H1 (cell line): Measurements from ENCODE around the gene DAAM1. TPM values are rescaled to one million over a fixed set of nuclear protein-coding genes. Genes with fewer than 3 reads are reported as not detected.

Experiments
- CTCF ChIA-PET: fragments of 300-600 bp; sonication (Branson Sonifier 250); formaldehyde crosslinking; loops from one replicate; lab custom pipeline; 2021; ENCODE audit not compliant: partially characterized antibody; lab: Charles Lee
- POLR2A ChIA-PET: fragments of 300-600 bp; sonication (Branson Sonifier 250); formaldehyde crosslinking; loops from one replicate; lab custom pipeline; 2021; ENCODE audit warnings: inconsistent platforms; ENCODE audit not compliant: partially characterized antibody; lab: Charles Lee
- DNase-seq, 2 experiments: peaks; one replicate each; pipeline versions ENCODE4 v3.0.0 to v3.0.0-alpha.2; 2010 to 2022; ENCODE audit warnings: low spot score in 2 of 2, low read depth in 1 of 2, mixed read lengths in 1 of 2
- FAIRE-seq: peaks from 2 replicates; lab custom pipeline; 2011; peaks lifted over from hg19 to GRCh38; lab: Jason Lieb, UNC
- H2AFZ ChIP-seq: 2 replicates; pipeline ENCODE4 v1.8.1; 2012; ENCODE audit warnings: low read length, inconsistent platforms
- H2AK5ac ChIP-seq: 2 replicates; pipeline ENCODE4 v1.6.1; 2013; ENCODE audit warnings: low read depth, low read length
- H2BK120ac ChIP-seq: replicated peaks from 2 replicates; pipeline ENCODE3; 2013; ENCODE audit warnings: low read depth, low read length, inconsistent platforms
- H2BK12ac ChIP-seq: 2 replicates; pipeline ENCODE4 v1.6.1; 2013; ENCODE audit warnings: low read depth, low read length
- H2BK15ac ChIP-seq: 2 replicates; pipeline ENCODE4 v1.6.1; 2013; ENCODE audit warnings: low read length
- H2BK20ac ChIP-seq: 2 replicates; pipeline ENCODE4 v1.6.1; 2013; ENCODE audit warnings: low read length
- H2BK5ac ChIP-seq: 2 replicates; pipeline ENCODE4 v1.6.1; 2013; ENCODE audit warnings: low read depth, low read length
- H3K14ac ChIP-seq: 2 replicates; pipeline ENCODE4 v1.6.1; 2013; ENCODE audit warnings: inconsistent platforms; ENCODE audit not compliant: insufficient read length
- H3K18ac ChIP-seq: 2 replicates; pipeline ENCODE4 v1.6.1; 2013; ENCODE audit warnings: low read length; ENCODE audit errors: extremely low read depth
- H3K23ac ChIP-seq: 2 replicates; pipeline ENCODE4 v1.6.1; 2013; ENCODE audit warnings: inconsistent platforms; ENCODE audit not compliant: insufficient read length
- H3K23me2 ChIP-seq: 2 replicates; pipeline ENCODE4 v1.6.1; 2013; ENCODE audit warnings: low read depth, low read length
- H3K27ac ChIP-seq: 2 replicates; pipeline ENCODE4 v1.6.1; 2011; ENCODE audit warnings: low read depth, low read length, inconsistent platforms
- H3K27me3 ChIP-seq, 4 experiments: replicated peaks in 1 of 4; 1 replicate in 1 of 4; 2 replicates in 3 of 4; pipeline versions ENCODE4 v1.6.1 to v1.8.1; 2011 to 2013; ENCODE audit warnings: low read length in 3 of 4, mild to moderate bottlenecking in 3 of 4, inconsistent platforms in 2 of 4, mixed read lengths in 2 of 4, moderate library complexity in 1 of 4; ENCODE audit not compliant: control insufficient read depth in 3 of 4, insufficient read depth in 3 of 4; ENCODE audit errors: extremely low read depth in 1 of 4
- H3K36me3 ChIP-seq, 4 experiments: 2 replicates each; pipeline versions ENCODE4 v1.6.1 to v1.8.1; 2011 to 2013; ENCODE audit warnings: mild to moderate bottlenecking in 4 of 4, low read length in 3 of 4, moderate library complexity in 2 of 4, control low read depth in 1 of 4, inconsistent platforms in 1 of 4; ENCODE audit not compliant: insufficient read depth in 4 of 4, control insufficient read depth in 2 of 4
- H3K4ac ChIP-seq: replicated peaks from 2 replicates; pipeline ENCODE3; 2013; ENCODE audit warnings: low read length, low read depth, mixed read lengths, inconsistent platforms; ENCODE audit not compliant: insufficient read length
- H3K4me1 ChIP-seq, 4 experiments: replicated peaks in 1 of 4; 1 replicate in 1 of 4; 2 replicates in 3 of 4; pipeline versions ENCODE4 v1.6.1 to v1.8.1; 2011 to 2013; ENCODE audit warnings: low read length in 3 of 4, inconsistent platforms in 2 of 4, mixed read lengths in 1 of 4; ENCODE audit not compliant: insufficient read depth in 4 of 4, control insufficient read depth in 3 of 4
- H3K4me2 ChIP-seq, 2 experiments: 2 replicates each; pipeline versions ENCODE4 v1.6.1 to v1.8.1; 2011 to 2013; ENCODE audit warnings: low read depth in 2 of 2, low read length in 2 of 2, control low read depth in 1 of 2, inconsistent platforms in 1 of 2, mild to moderate bottlenecking in 1 of 2; ENCODE audit not compliant: insufficient read depth in 1 of 2
- H3K4me3 ChIP-seq, 4 experiments: fragments of 200-600, 300-600 bp in 1 of 4; sonication (generic), shearing (Covaris generic), sonication (Bioruptor Twin) in 1 of 4; 2 replicates each; pipeline versions ENCODE4 v1.5.1 to v1.8.1; 2011 to 2016; ENCODE audit warnings: low read length in 4 of 4, low read depth in 3 of 4, control low read depth in 2 of 4, inconsistent platforms in 2 of 4, mild to moderate bottlenecking in 2 of 4, mixed read lengths in 1 of 4, moderate library complexity in 1 of 4; ENCODE audit not compliant: insufficient read depth in 2 of 4; ENCODE audit errors: extremely low read depth in 1 of 4
- H3K56ac ChIP-seq: replicated peaks from 2 replicates; pipeline ENCODE3; 2013; ENCODE audit warnings: low read depth, mild to moderate bottlenecking, mixed read lengths, low read length, inconsistent platforms; ENCODE audit not compliant: insufficient read length
- H3K79me1 ChIP-seq: 2 replicates; pipeline ENCODE4 v1.6.1; 2013; ENCODE audit warnings: low read depth, low read length, control low read depth
- H3K79me2 ChIP-seq, 2 experiments: 2 replicates each; pipeline versions ENCODE4 v1.6.1 to v1.8.1; 2012 to 2013; ENCODE audit warnings: low read length in 2 of 2, mild to moderate bottlenecking in 2 of 2, inconsistent platforms in 1 of 2; ENCODE audit not compliant: insufficient read depth in 2 of 2, control insufficient read depth in 1 of 2
- H3K9ac ChIP-seq, 4 experiments: replicated peaks in 1 of 4; 1 replicate in 1 of 4; 2 replicates in 3 of 4; pipeline versions ENCODE4 v1.6.1 to v1.8.1; 2011 to 2013; ENCODE audit warnings: low read depth in 3 of 4, low read length in 3 of 4, control low read depth in 2 of 4, mild to moderate bottlenecking in 2 of 4, moderate library complexity in 2 of 4, inconsistent platforms in 1 of 4; ENCODE audit errors: extremely low read depth in 1 of 4
- H3K9me3 ChIP-seq, 2 experiments: 2 replicates each; pipeline versions ENCODE4 v1.6.1 to v1.8.1; 2012 to 2013; ENCODE audit warnings: mild to moderate bottlenecking in 2 of 2, moderate library complexity in 2 of 2, control low read depth in 1 of 2, inconsistent platforms in 1 of 2, low read depth in 1 of 2, low read length in 1 of 2, mixed read lengths in 1 of 2; ENCODE audit not compliant: insufficient read depth in 2 of 2
- H4K20me1 ChIP-seq, 2 experiments: replicated peaks in 1 of 2; 2 replicates each; pipeline versions ENCODE3 to v1.8.1; 2011 to 2013; ENCODE audit warnings: inconsistent platforms in 2 of 2, low read length in 2 of 2, mild to moderate bottlenecking in 1 of 2; ENCODE audit not compliant: insufficient read depth in 2 of 2, control insufficient read depth in 1 of 2
- H4K5ac ChIP-seq: 2 replicates; pipeline ENCODE4 v1.6.1; 2013; ENCODE audit warnings: low read length, low read depth, mixed read lengths, inconsistent platforms; ENCODE audit not compliant: insufficient read length
- H4K8ac ChIP-seq: 2 replicates; pipeline ENCODE4 v1.8.0; 2013; ENCODE audit warnings: mild to moderate bottlenecking, moderate library complexity, low read length, inconsistent platforms; ENCODE audit not compliant: insufficient read depth; ENCODE audit errors: extremely low read depth
- H4K91ac ChIP-seq: replicated peaks from 2 replicates; pipeline ENCODE3; 2013; ENCODE audit warnings: low read length, mixed read lengths, inconsistent platforms; ENCODE audit not compliant: insufficient read length
- CBX8 ChIP-seq: fragments of 300-800, 300-1000 bp; sonication (generic); IDR thresholded peaks from 2 replicates; pipeline ENCODE4 v1.7.1; 2016; ENCODE audit warnings: low read depth, low read length, borderline replicate concordance
- CEBPB ChIP-seq: IDR thresholded peaks from 2 replicates; pipeline ENCODE4 v1.6.1; 2012; ENCODE audit warnings: low read depth, low read length
- EP300 ChIP-seq, 2 experiments: IDR thresholded peaks; 1 replicate in 1 of 2; 2 replicates in 1 of 2; pipeline ENCODE4 v1.6.1; 2011 to 2012; ENCODE audit warnings: low read depth in 2 of 2, low read length in 2 of 2, mild to moderate bottlenecking in 2 of 2, borderline replicate concordance in 1 of 2, inconsistent platforms in 1 of 2, moderate library complexity in 1 of 2
- POLR2AphosphoS5 ChIP-seq: IDR thresholded peaks from 2 replicates; pipeline ENCODE4 v1.6.1; 2011; ENCODE audit warnings: low read depth, low read length
- SIN3A ChIP-seq, 2 experiments: IDR thresholded peaks in 1 of 2; conservative IDR thresholded peaks in 1 of 2; 2 replicates each; pipeline ENCODE4 v1.6.1; 2011 to 2012; ENCODE audit warnings: low read length in 2 of 2, improper control_type of control experiment in 1 of 2, low read depth in 1 of 2, mild to moderate bottlenecking in 1 of 2
- SP2 ChIP-seq: IDR thresholded peaks from 2 replicates; pipeline ENCODE4 v1.6.1; 2012; ENCODE audit warnings: mild to moderate bottlenecking, low read length, inconsistent platforms
- TAF7 ChIP-seq: optimal IDR thresholded peaks from 2 replicates; pipeline ENCODE3; 2011; ENCODE audit warnings: low read depth, mild to moderate bottlenecking, inconsistent platforms, low read length, moderate library complexity, borderline replicate concordance
- TCF12 ChIP-seq: IDR thresholded peaks from 2 replicates; pipeline ENCODE4 v1.6.1; 2011; ENCODE audit warnings: low read depth, mild to moderate bottlenecking, low read length
- TEAD4 ChIP-seq: IDR thresholded peaks from 2 replicates; pipeline ENCODE4 v1.6.1; 2012; ENCODE audit warnings: low read depth, low read length, inconsistent platforms, mixed read lengths
- YY1 ChIP-seq: IDR thresholded peaks from 2 replicates; pipeline ENCODE4 v1.6.1; 2011; ENCODE audit warnings: low read depth, mild to moderate bottlenecking, low read length
- WGBS, 2 experiments: shearing (Covaris generic) in 1 of 2; methylation state at CpG; one replicate each; pipeline versions ENCODE4 v1.1.6 to v1.1.7; 2013 to 2015; ENCODE audit warnings: low lambda C conversion rate in 2 of 2, mixed read lengths in 2 of 2, inconsistent platforms in 1 of 2, low coverage in 1 of 2, missing lambda C conversion rate in 1 of 2; ENCODE audit not compliant: insufficient replicate concordance in 2 of 2, insufficient coverage in 1 of 2, insufficient read length in 1 of 2; ENCODE audit errors: extremely low coverage in 1 of 2, missing lambda C conversion rate in 1 of 2; 5-methylcytosine and 5-hydroxymethylcytosine counted together
- polyA plus RNA-seq, 7 experiments: library from polyadenylated mRNA; depleted of rRNA in 3 of 7; stranded (reverse) in 5 of 7; unstranded in 2 of 7; fragments of >200 nt in 5 of 7; fragments of 200-250 nt in 2 of 7; gene quantifications; 1 replicate in 5 of 7; 2 replicates in 1 of 7; 4 replicates in 1 of 7; pipeline versions ENCODE4 v1.2.1 to v1.2.3, GENCODE V29; 2011 to 2013; ENCODE audit warnings: missing spikeins in 2 of 7, mixed read lengths in 2 of 7
- total RNA-seq: library from RNA; stranded (reverse); fragmentation: NEBNext Ultra II Directional; extraction: Animal tissue kit (Norgen Biotek cat#: 25700); gene quantifications from 2 replicates; pipeline ENCODE4 v1.2.1, GENCODE V29; 2021
- TF ChIP-seq, protein P1 (sequence below): IDR thresholded peaks from 2 replicates; pipeline ENCODE4 v1.6.1; 2012; ENCODE audit warnings: inconsistent platforms
- TF ChIP-seq, protein P2 (sequence below), 3 experiments: IDR thresholded peaks; 1 replicate in 2 of 3; 2 replicates in 1 of 3; pipeline versions ENCODE4 v1.5.1 to v1.6.1; 2011; ENCODE audit warnings: low read length in 3 of 3, mild to moderate bottlenecking in 3 of 3, inconsistent platforms in 2 of 3, low read depth in 1 of 3, moderate library complexity in 1 of 3; ENCODE audit not compliant: insufficient read depth in 1 of 3; ENCODE audit errors: control extremely low read depth in 1 of 3

The DAAM1 gene
- total and polyA plus RNA-seq, 2 of the 8 experiments (the other 6 are each of a cell fraction or from before 2014, with no cell fraction given): 5.0 to 44.9 TPM

DNA sequence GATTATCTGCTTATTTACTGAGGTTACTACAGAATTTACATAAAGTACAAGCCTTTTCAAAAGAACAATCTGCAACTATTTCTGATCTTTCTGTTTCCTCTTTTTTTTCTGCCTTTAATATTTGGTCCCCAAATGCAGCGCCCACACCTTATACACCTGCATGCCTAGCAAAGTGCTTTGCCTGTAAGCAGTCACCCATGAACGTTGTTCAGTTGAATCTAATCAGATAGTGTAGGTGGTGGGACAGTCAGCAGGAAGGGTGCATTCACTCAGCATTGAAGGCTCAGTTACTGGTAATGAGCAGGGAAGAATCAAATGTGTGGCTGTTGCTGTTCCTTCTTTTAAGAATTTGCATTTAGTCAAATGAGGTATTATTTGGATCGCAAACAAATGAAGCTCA is 168.3 kb downstream of the DAAM1 start:
- no peak overlapping the region for H3K56ac ChIP-seq
- no peak overlapping the region for H2AFZ ChIP-seq
- H4K91ac ChIP-seq: no peak overlapping the region
- DNase-seq (no peak), FAIRE-seq (no peak)
- H4K20me1 ChIP-seq: no peaks in the 10 kb centered on the region
- H3K9me3 ChIP-seq: no peaks in the 10 kb centered on the region
- POLR2A ChIA-PET: no interaction called here
- H2BK12ac ChIP-seq: no peak overlapping the region
- no peaks in the 10 kb centered on the region for H3K27me3 ChIP-seq
- H3K4me1 ChIP-seq: peaks cover 0 to 4% (median 2%) of the 10 kb centered on the region in 4 experiments; a peak in 3 of 7 replicates
- no peak overlapping the region for H3K23ac ChIP-seq
- H3K23me2 ChIP-seq: no peaks in the 10 kb centered on the region
- WGBS, 2 experiments: 95% methylated on average over 3 of the region's 3 CpGs; no CpG with 5 or more reads in 1 of the 2 experiments
- no peak overlapping the region for H2BK15ac ChIP-seq
- no peak overlapping the region for H3K9ac ChIP-seq
- no peak overlapping the region for H2BK5ac ChIP-seq
- H2AK5ac ChIP-seq: no peak overlapping the region
- no peak overlapping the region for H3K27ac ChIP-seq
- H3K79me1 ChIP-seq: no peaks in the 10 kb centered on the region
- H4K8ac ChIP-seq: no peak overlapping the region
- CTCF ChIA-PET: interaction anchor here (0.6 kb wide), 1 partner anchor 51 kb away, joined by 3 read pairs; no protein-coding TSS in a partner anchor
- no peak overlapping the region for H3K18ac ChIP-seq
- H3K79me2 ChIP-seq: no peaks in the 10 kb centered on the region
- peaks cover 0 to 3% (median 1%) of the 10 kb centered on the region in 4 experiments; a peak in 2 of 8 replicates for H3K36me3 ChIP-seq
- H3K4me2 ChIP-seq: no peak overlapping the region
- H3K4me3 ChIP-seq: no peak overlapping the region
- H3K4ac ChIP-seq: no peak overlapping the region
- H3K14ac ChIP-seq: no peak overlapping the region
- H2BK20ac ChIP-seq: no peak overlapping the region
- no peak overlapping the region for H4K5ac ChIP-seq
- H2BK120ac ChIP-seq: no peak overlapping the region
- no peak for TF ChIP-seq SP2
- TF ChIP-seq TAF7: no peak
- TF ChIP-seq CEBPB: no peak
- TF ChIP-seq, protein P1, sequence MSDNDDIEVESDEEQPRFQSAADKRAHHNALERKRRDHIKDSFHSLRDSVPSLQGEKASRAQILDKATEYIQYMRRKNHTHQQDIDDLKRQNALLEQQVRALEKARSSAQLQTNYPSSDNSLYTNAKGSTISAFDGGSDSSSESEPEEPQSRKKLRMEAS: no peak
- no peak for TF ChIP-seq TEAD4
- no peak for TF ChIP-seq SIN3A (conservative IDR thresholded peaks at IDR 0.05 in 1 of 2, IDR thresholded peaks at IDR 0.05 in 1 of 2; ENCODE audit: low read depth in 1 of 2, low read length in 2 of 2)
- TF ChIP-seq POLR2AphosphoS5: no peak
- no peak for TF ChIP-seq EP300 (IDR thresholded peaks at IDR 0.05; ENCODE audit: borderline replicate concordance in 1 of 2, low read depth in 2 of 2, low read length in 2 of 2)
- TF ChIP-seq, protein P2, sequence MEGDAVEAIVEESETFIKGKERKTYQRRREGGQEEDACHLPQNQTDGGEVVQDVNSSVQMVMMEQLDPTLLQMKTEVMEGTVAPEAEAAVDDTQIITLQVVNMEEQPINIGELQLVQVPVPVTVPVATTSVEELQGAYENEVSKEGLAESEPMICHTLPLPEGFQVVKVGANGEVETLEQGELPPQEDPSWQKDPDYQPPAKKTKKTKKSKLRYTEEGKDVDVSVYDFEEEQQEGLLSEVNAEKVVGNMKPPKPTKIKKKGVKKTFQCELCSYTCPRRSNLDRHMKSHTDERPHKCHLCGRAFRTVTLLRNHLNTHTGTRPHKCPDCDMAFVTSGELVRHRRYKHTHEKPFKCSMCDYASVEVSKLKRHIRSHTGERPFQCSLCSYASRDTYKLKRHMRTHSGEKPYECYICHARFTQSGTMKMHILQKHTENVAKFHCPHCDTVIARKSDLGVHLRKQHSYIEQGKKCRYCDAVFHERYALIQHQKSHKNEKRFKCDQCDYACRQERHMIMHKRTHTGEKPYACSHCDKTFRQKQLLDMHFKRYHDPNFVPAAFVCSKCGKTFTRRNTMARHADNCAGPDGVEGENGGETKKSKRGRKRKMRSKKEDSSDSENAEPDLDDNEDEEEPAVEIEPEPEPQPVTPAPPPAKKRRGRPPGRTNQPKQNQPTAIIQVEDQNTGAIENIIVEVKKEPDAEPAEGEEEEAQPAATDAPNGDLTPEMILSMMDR (IDR thresholded peaks at IDR 0.05; ENCODE audit: control extremely low read depth in 1 of 3, insufficient read depth in 1 of 3, low read depth in 1 of 3, low read length in 3 of 3): no peak
- TF ChIP-seq TCF12: no peak
- TF ChIP-seq CBX8: no peak
- TF ChIP-seq YY1: no peak
